ENCODE results near the gene APLF. TPM values are rescaled to one million over a fixed set of nuclear protein-coding genes. Genes with fewer than 3 reads are reported as not detected.
"Not testable (repeated sequence)": the region's sequence is repeated elsewhere in the genome, so short reads cannot be mapped to it uniquely, and the experiment has no call there.

The APLF gene
- total and polyA plus RNA-seq, 8 donors = 3.3 to 4.4 (median 3.9) TPM

GRCh38 chr2:68591225-68591624 lies 123.8 kb downstream of the APLF start:
- no peaks in the 10 kb centered on the region for H3K36me3 ChIP-seq

DNA sequence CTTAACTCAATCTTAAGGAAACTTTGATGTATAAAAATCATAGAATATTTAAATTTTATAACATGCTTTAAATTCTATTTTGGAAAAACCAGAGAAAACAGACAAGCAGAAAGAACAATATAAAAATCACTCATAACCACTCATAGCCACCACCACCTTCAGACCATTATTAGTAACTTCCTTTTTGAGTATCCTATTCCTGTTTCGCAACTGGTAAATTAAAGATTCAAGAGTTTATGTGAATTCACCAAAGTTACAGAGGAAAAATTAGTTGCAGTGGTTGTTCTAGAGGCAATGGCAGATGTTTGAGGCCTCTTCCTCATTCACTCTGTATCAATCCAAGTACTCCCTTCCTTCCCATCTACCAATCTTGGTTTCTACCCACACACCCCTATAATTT lies 126.7 kb downstream of the APLF start:
- Histone ChIP-seq H3K27me3 (no peaks in the 10 kb centered on the region), H3K27ac (no peak overlapping the region), H3K4me3 (no peak overlapping the region), H3K9me3 (no peaks in the 10 kb centered on the region), H3K4me1 (peaks cover 0 to 10% of the 10 kb centered on the region in 2 donors), H3K36me3 (no peaks in the 10 kb centered on the region)
- intact Hi-C loops (cut with DNase I) = no loop called here
- DNase-seq = no peak
- no peak for TF ChIP-seq CTCF (IDR thresholded peaks at IDR 0.05)
- ATAC-seq = no peak

More at GRCh38 chr2:68591225-68591624, 123.8 kb downstream of the APLF start:
- H3K27me3 ChIP-seq = no peaks in the 10 kb centered on the region
- H3K27ac ChIP-seq = no peak overlapping the region
- no peak overlapping the region for H3K4me3 ChIP-seq
- intact Hi-C loops (cut with DNase I) = no loop called here
- no peak for ATAC-seq
- no peak for DNase-seq
- no peak for TF ChIP-seq CTCF (IDR thresholded peaks at IDR 0.05)
- H3K4me1 ChIP-seq = peaks cover 0 to 10% of the 10 kb centered on the region in 2 donors
- no peaks in the 10 kb centered on the region for H3K9me3 ChIP-seq

DNA sequence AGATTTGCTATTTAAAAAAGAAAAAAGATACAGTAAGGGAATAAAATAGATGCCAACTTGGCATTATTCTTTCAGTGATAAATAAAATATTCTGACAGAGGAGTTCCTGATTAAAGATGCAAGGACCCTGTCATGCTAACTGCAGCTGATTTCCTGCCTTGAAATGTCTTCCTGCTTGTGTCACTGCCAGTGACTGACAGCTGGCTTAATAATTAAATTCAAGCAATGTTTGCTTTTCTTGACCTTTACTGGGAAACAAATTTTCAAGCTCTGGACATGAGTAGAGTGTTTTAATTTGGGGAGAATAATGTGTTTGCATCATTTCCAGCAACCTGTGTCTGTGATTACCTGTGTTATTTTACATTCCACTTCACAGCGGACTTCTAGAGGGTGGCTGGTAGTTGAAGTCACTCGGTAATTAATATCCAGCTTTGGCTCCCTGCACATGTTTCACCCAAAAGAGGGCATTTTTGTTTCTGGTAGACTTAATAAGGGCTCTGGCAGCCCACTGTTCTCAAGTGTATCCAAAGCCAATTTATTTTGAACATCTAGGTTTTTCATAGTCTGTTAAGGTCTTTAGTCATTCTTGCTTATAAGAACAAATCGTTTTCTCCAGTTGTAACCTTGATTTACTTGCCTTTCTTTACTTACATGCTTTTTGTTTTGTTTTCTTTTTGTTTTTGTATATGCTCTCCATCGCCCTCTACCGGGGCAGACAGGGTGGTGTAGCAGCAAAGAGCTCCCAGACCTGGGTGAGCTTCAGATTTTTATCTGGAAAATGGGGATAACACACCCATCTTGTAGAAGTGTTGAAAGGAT lies 127.5 kb downstream of the APLF start:
- Histone ChIP-seq H3K27me3 (no peaks in the 10 kb centered on the region), H3K4me1 (peaks cover 0 to 10% of the 10 kb centered on the region in 2 donors), H3K36me3 (no peaks in the 10 kb centered on the region), H3K9me3 (peaks cover 0 to 3% of the 10 kb centered on the region in 2 donors), H3K4me3 (no peak overlapping the region), H3K27ac (no peak overlapping the region)
- ATAC-seq (peak; percentile 89), DNase-seq (peak in 2 of 4 donors; percentile 20 to 41)
- TF ChIP-seq CTCF (IDR thresholded peaks at IDR 0.05) = peak; percentile 81 to 84
- intact Hi-C loops (cut with DNase I) = no loop called here

DNA sequence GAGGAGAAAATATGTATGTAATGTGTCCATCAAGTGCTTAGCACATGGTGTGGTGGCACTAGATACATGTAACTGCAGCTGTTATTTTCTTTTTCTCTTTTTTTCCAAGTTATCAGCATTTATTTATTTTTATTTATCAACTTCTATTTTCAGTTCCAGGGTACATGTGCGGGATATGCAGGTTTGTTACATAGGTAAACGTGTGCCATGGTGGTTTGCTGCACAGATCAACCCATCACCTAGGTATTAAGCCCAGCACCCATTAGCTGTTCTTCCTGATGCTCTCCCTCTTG lies 128.1 kb downstream of the APLF start:
- DNase-seq; ATAC-seq; H3K27me3 ChIP-seq; intact Hi-C loops (cut with DNase I); H3K36me3 ChIP-seq; H3K4me3 ChIP-seq; H3K9me3 ChIP-seq; H3K27ac ChIP-seq: not testable (repeated sequence)
- H3K4me1 ChIP-seq = peaks cover 0 to 10% of the 10 kb centered on the region in 2 donors

- peaks cover 0 to 24% of the 10 kb centered on the region in 2 donors for H3K9me3 ChIP-seq
- H3K27me3 ChIP-seq; ATAC-seq; H3K36me3 ChIP-seq; H3K27ac ChIP-seq; H3K4me1 ChIP-seq; intact Hi-C loops (cut with DNase I); DNase-seq; H3K4me3 ChIP-seq: not testable (repeated sequence)
Observed at GRCh38 chr2:68600495-68600894, 133.1 kb downstream of the APLF start.

DNA sequence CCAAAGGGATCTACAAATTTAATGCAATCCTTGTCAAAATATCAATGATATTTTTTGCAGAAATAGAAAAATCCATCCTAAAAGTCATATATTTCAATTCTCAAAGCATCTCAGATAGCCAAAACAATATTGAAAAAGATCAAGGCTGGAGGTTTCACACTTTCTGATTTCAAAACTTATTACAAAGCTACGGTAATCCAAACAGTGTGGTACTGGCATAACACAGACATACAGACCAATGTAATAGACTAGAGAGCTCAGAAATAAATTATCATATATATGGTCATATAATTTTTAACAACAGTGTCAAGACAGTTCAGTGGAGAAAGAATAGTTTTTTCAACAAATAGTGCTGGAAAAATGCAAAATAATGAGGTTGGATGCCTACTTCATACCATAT lies 135.7 kb downstream of the APLF start:
- Histone ChIP-seq H3K36me3 (no peaks in the 10 kb centered on the region), H3K9me3 (peaks cover 0 to 24% of the 10 kb centered on the region in 2 donors), H3K4me1 (no peaks in the 10 kb centered on the region), H3K27me3 (no peaks in the 10 kb centered on the region), H3K27ac (no peak overlapping the region), H3K4me3 (no peak overlapping the region)
- ATAC-seq (no peak), DNase-seq (no peak)
- no peak for TF ChIP-seq CTCF (IDR thresholded peaks at IDR 0.05)
- intact Hi-C loops (cut with DNase I) = no loop called here

All from left lung (tissue), 10 donors.